Vagina (tissue), 2 donors: ENCODE measurements around the gene UNC93B1. TPM values are rescaled to one million over a fixed set of nuclear protein-coding genes. Genes with fewer than 3 reads are reported as not detected.

Experiments
- DNase-seq, 2 donors: peaks; one replicate each; pipeline ENCODE4 v3.0.0-alpha.2; 2017; ENCODE audit errors: extremely low spot score in 2 of 2
- H3K27ac ChIP-seq: fragments of 200-600 bp; sonication (generic); one replicate; pipeline ENCODE4 v1.5.1; 2019
- H3K27me3 ChIP-seq: fragments of 200-600 bp; sonication (generic); one replicate; pipeline ENCODE4 v1.5.1; 2019
- H3K36me3 ChIP-seq, 2 donors: fragments of 200-600 bp; sonication (generic); one replicate each; pipeline ENCODE4 v1.5.1; 2017 to 2019
- H3K4me1 ChIP-seq: fragments of 200-600 bp; sonication (generic); one replicate; pipeline ENCODE4 v1.5.1; 2019
- H3K4me3 ChIP-seq, 2 donors: fragments of 200-600 bp; sonication (generic); 1 replicate in 1 of 2; 2 replicates in 1 of 2; pipeline ENCODE4 v1.5.1; 2016 to 2019
- H3K9me3 ChIP-seq: fragments of 200-600 bp; sonication (generic); one replicate; pipeline ENCODE4 v1.5.1; 2019
- CTCF ChIP-seq, 3 experiments: fragments of 450-650 bp in 2 of 3; fragments of 200-600 bp in 1 of 3; sonication (generic) in 1 of 3; IDR thresholded peaks; one replicate each; pipeline ENCODE4 v1.5.1; 2017 to 2019; ENCODE audit warnings: antibody characterized with exemption in 3 of 3, mild to moderate bottlenecking in 2 of 3, moderate library complexity in 2 of 3
- POLR2A ChIP-seq, 2 donors: fragments of 450-650 bp; IDR thresholded peaks; one replicate each; pipeline ENCODE4 v1.6.1; 2017; ENCODE audit warnings: antibody characterized with exemption in 2 of 2, mild to moderate bottlenecking in 2 of 2, moderate library complexity in 2 of 2
- POLR2AphosphoS5 ChIP-seq, 2 donors: sonication (generic); formaldehyde crosslinking; IDR thresholded peaks; one replicate each; pipeline ENCODE4 v1.9.0; 2017; ENCODE audit warnings: antibody characterized with exemption in 2 of 2, mild to moderate bottlenecking in 2 of 2, low read depth in 1 of 2; ENCODE audit not compliant: insufficient read depth in 1 of 2
- intact Hi-C: fragments of 100-400 bp; cut with DNase I; formaldehyde crosslinking; loops from one replicate; pipeline ENCODE4 v1.15.1; 2023
- total RNA-seq: library from RNA; depleted of rRNA; stranded (reverse); fragments of >200 nt; gene quantifications from one replicate; pipeline ENCODE4 v1.2.3, GENCODE V29; 2016

UNC93B1 gene
- total RNA-seq, 1 donor from 2014 or later, result 30.4 TPM

GRCh38 chr11:67999704-68000103, 4.2 kb downstream of the UNC93B1 start:
- no peak for TF ChIP-seq CTCF (IDR thresholded peaks at IDR 0.05)
- no peak for DNase-seq
- Histone ChIP-seq H3K27me3 (no peaks in the 10 kb centered on the region), H3K4me1 (peaks cover 23% of the 10 kb centered on the region), H3K27ac (no peak overlapping the region), H3K9me3 (no peaks in the 10 kb centered on the region), H3K36me3 (no peaks in the 10 kb centered on the region), H3K4me3 (no peak overlapping the region)
- intact Hi-C loops, result no loop called here

- Histone ChIP-seq H3K4me1 (peaks cover 18% of the 10 kb centered on the region), H3K27ac (no peak overlapping the region), H3K4me3 (no peak overlapping the region), H3K27me3 (no peaks in the 10 kb centered on the region), H3K9me3 (no peaks in the 10 kb centered on the region), H3K36me3 (no peaks in the 10 kb centered on the region)
- TF ChIP-seq POLR2AphosphoS5 (IDR thresholded peaks at IDR 0.05; ENCODE audit: insufficient read depth in 1 of 2, low read depth in 1 of 2) (no peak), CTCF (IDR thresholded peaks at IDR 0.05) (no peak), POLR2A (IDR thresholded peaks at IDR 0.05) (no peak)
- intact Hi-C loops, result no loop called here
- DNase-seq, result no peak
These were observed 4.7 kb downstream of the UNC93B1 start for GRCh38 chr11:67999201-67999629.

- Histone ChIP-seq H3K4me3 (no peak overlapping the region), H3K36me3 (no peaks in the 10 kb centered on the region), H3K9me3 (no peaks in the 10 kb centered on the region), H3K4me1 (peaks cover 15% of the 10 kb centered on the region), H3K27ac (no peak overlapping the region), H3K27me3 (no peaks in the 10 kb centered on the region)
- TF ChIP-seq CTCF (IDR thresholded peaks at IDR 0.05) (no peak), POLR2A (IDR thresholded peaks at IDR 0.05) (no peak), POLR2AphosphoS5 (IDR thresholded peaks at IDR 0.05; ENCODE audit: insufficient read depth in 1 of 2, low read depth in 1 of 2) (no peak)
- intact Hi-C loops, result no loop called here
- no peak for DNase-seq
These were observed 5.5 kb downstream of the UNC93B1 start for GRCh38 chr11:67998150-67999045.

GRCh38 chr11:67997475-67997921, 6.4 kb downstream of the UNC93B1 start:
- Histone ChIP-seq H3K27me3 (no peaks in the 10 kb centered on the region), H3K9me3 (no peaks in the 10 kb centered on the region), H3K4me1 (peaks cover 6% of the 10 kb centered on the region), H3K27ac (no peak overlapping the region), H3K4me3 (no peak overlapping the region), H3K36me3 (no peaks in the 10 kb centered on the region)
- intact Hi-C loops, result no loop called here
- TF ChIP-seq POLR2AphosphoS5 (IDR thresholded peaks at IDR 0.05; ENCODE audit: insufficient read depth in 1 of 2, low read depth in 1 of 2) (no peak), CTCF (IDR thresholded peaks at IDR 0.05) (no peak), POLR2A (IDR thresholded peaks at IDR 0.05) (no peak)
- no peak for DNase-seq
